Ovary (tissue), 9 donors: Measurements from ENCODE around the gene GABBR2. TPM values are rescaled to one million over a fixed set of nuclear protein-coding genes. Genes with fewer than 3 reads are reported as not detected.

Experiments used
- DNase-seq, 5 donors: peaks; one replicate each; pipeline ENCODE4 v3.0.0-alpha.2; 2019 to 2020
- H3K27ac ChIP-seq, 2 donors: fragments of 200-600 bp; one replicate each; pipeline versions ENCODE4 v1.5.1 to v1.8.0; 2019 to 2022
- H3K27me3 ChIP-seq: fragments of 200-600 bp; one replicate; pipeline ENCODE4 v1.8.0; 2022
- H3K36me3 ChIP-seq: fragments of 200-600 bp; sonication (generic); one replicate; pipeline ENCODE4 v1.5.1; 2019
- H3K4me1 ChIP-seq: one replicate; pipeline ENCODE4 v1.8.1; 2013; ENCODE audit warnings: mild to moderate bottlenecking, moderate library complexity; ENCODE audit not compliant: insufficient read depth
- H3K4me3 ChIP-seq: fragments of 200-600 bp; sonication (generic); one replicate; pipeline ENCODE4 v1.5.1; 2017
- H3K9me3 ChIP-seq, 2 donors: fragments of 200-600 bp in 1 of 2; sonication (generic) in 1 of 2; one replicate each; pipeline versions ENCODE4 v1.5.1 to v1.8.1; 2013 to 2019; ENCODE audit warnings: mild to moderate bottlenecking in 1 of 2, moderate library complexity in 1 of 2
- EP300 ChIP-seq: sonication (generic); formaldehyde crosslinking; IDR thresholded peaks from one replicate; pipeline ENCODE4 v1.6.1; 2017; ENCODE audit warnings: antibody characterized with exemption
- POLR2A ChIP-seq: fragments of 450-650 bp; IDR thresholded peaks from one replicate; pipeline ENCODE4 v1.6.1; 2017; ENCODE audit warnings: antibody characterized with exemption, mild to moderate bottlenecking, moderate library complexity
- WGBS, 3 donors: extraction: QIAGEN DNeasy Blood & Tissue Kit in 1 of 3; methylation state at CpG; one replicate each; pipeline versions ENCODE4 v1.1.5 to v1.1.7; 2013 to 2017; 5-methylcytosine and 5-hydroxymethylcytosine counted together
- intact Hi-C, 4 donors: fragments of 100-400 bp; cut with DNase I; formaldehyde crosslinking; loops; one replicate each; pipeline versions ENCODE4 v1.11.0 to v1.15.1; 2022 to 2023
- polyA plus RNA-seq, 2 donors: library from polyadenylated mRNA; stranded (reverse); fragments of 200-250 nt in 1 of 2; fragments of 350-450 nt in 1 of 2; fragmentation: Illumina TruSeq in 1 of 2; extraction: RNeasy Lipid Tissue Mini Kit (QIAGEN cat#74804) in 1 of 2; gene quantifications; one replicate each; pipeline ENCODE4 v1.2.3, GENCODE V29; 2013 to 2014
- total RNA-seq, 7 donors: library from RNA; depleted of rRNA in 2 of 7; stranded (reverse); fragments of >200 nt in 2 of 7; fragmentation: NEBNext Ultra II Directional in 3 of 7; extraction: Animal tissue kit (Norgen Biotek cat#: 25700) in 3 of 7; gene quantifications; one replicate each; pipeline versions ENCODE4 v1.1.0 to v1.2.4, GENCODE V29; 2016 to 2023
- TF ChIP-seq, protein P1 (sequence below), 3 donors: fragments of 450-650 bp in 2 of 3; fragments of 200-600 bp in 1 of 3; IDR thresholded peaks; one replicate each; pipeline versions ENCODE4 v1.5.1 to v1.8.0; 2016 to 2022; ENCODE audit warnings: antibody characterized with exemption in 3 of 3, mild to moderate bottlenecking in 1 of 3
- donor health status: DM: no; HTN: no; CAD: no; lungs with moderate emphysema.
- donor health status: DM: no; HTN: no; CAD: no.
- donor health status: Bipolar disorder and iron deficiency.
- donor health status: DM: yes; HTN: yes; CAD: no.
- donor health status: DM: no; HTN: no; CAD: no.
- donor health status: DM: yes; HTN: yes; CAD: no.

The GABBR2 gene
- total and polyA plus RNA-seq, 9 donors, result 0.05 to 0.30 (median 0.22) TPM; not detected in 6

DNA sequence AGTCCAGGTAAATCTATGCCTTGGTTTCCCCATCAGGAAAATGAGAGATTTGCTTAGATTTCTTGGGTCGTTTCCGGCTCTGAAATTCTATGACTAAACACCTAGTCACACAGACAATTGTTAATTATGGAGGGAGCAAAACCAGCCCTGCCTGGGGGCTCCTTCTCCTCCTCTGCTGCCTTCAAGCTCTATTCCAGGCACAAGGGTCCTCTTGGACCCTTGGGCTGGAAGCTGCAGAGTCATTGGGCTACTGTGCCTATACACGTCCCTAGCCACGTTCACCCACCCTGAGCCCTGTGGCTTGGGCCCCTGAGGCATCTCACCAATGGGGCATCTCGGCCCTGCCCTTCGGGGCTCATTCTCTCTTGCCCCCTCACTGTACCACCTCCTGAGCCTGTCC is 379.5 kb downstream of the GABBR2 start:
- no peak for DNase-seq
- H3K9me3 ChIP-seq, result no peaks in the 10 kb centered on the region
- H3K4me3 ChIP-seq, result no peak overlapping the region
- intact Hi-C loops, result no loop called here
- no peak overlapping the region for H3K27ac ChIP-seq
- H3K27me3 ChIP-seq, result no peaks in the 10 kb centered on the region
- 81 to 94% (median 83%) methylated on average over 6 of the region's 6 CpGs for WGBS, 3 donors
- no peaks in the 10 kb centered on the region for H3K4me1 ChIP-seq
- no peaks in the 10 kb centered on the region for H3K36me3 ChIP-seq
- no peak for TF ChIP-seq EP300
- TF ChIP-seq, protein P1, sequence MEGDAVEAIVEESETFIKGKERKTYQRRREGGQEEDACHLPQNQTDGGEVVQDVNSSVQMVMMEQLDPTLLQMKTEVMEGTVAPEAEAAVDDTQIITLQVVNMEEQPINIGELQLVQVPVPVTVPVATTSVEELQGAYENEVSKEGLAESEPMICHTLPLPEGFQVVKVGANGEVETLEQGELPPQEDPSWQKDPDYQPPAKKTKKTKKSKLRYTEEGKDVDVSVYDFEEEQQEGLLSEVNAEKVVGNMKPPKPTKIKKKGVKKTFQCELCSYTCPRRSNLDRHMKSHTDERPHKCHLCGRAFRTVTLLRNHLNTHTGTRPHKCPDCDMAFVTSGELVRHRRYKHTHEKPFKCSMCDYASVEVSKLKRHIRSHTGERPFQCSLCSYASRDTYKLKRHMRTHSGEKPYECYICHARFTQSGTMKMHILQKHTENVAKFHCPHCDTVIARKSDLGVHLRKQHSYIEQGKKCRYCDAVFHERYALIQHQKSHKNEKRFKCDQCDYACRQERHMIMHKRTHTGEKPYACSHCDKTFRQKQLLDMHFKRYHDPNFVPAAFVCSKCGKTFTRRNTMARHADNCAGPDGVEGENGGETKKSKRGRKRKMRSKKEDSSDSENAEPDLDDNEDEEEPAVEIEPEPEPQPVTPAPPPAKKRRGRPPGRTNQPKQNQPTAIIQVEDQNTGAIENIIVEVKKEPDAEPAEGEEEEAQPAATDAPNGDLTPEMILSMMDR (IDR thresholded peaks at IDR 0.05), result no peak
- TF ChIP-seq POLR2A, result no peak

DNA sequence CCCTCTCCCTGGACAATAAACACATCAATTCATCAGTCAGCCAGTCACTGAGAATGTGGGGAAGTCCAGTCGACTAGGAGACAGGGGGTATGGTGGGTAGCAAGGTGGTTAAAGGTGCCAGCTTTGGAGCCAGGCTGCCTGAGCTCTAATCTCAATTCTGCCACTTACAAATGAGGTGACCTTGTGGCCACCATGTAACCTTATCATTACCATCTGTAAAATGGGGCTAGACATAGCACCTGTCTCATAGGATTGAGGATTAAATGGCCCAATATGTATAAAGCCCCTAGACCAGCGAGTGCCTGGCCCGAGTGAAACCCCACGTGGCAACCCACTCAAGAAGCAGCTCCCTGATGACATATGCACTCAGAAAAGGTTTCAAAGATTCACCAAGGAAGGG is 380.0 kb downstream of the GABBR2 start:
- H3K9me3 ChIP-seq, result no peaks in the 10 kb centered on the region
- no peak for DNase-seq
- 62 to 78% (median 70%) methylated on average over 4 of the region's 4 CpGs for WGBS, 3 donors
- H3K4me1 ChIP-seq, result no peaks in the 10 kb centered on the region
- no peaks in the 10 kb centered on the region for H3K27me3 ChIP-seq
- H3K36me3 ChIP-seq, result no peaks in the 10 kb centered on the region
- H3K27ac ChIP-seq, result no peak overlapping the region
- H3K4me3 ChIP-seq, result no peak overlapping the region
- TF ChIP-seq EP300 (no peak), POLR2A (no peak)
- TF ChIP-seq, protein P1 (IDR thresholded peaks at IDR 0.05), result no peak
- intact Hi-C loops, result no loop called here

DNA sequence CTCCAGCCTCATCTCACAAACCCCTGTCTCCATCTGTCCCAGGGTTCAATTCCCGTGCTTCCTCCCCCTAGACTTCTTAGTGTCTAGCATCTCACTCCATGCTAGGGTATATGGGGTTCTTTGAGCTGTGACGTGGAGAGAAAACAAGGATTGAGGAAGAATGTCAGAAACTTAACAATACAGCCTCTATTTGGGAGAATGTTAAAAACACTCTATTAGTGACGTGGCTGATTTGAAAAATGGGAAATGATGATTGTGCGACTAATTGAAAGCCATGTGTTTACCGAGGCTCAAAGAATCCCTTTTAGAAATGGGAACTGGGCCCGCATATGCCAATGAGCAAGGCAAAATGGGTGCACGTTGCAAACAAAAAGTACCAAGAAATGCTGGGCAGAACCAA is 380.6 kb downstream of the GABBR2 start:
- H3K27ac ChIP-seq, result no peak overlapping the region
- no peaks in the 10 kb centered on the region for H3K4me1 ChIP-seq
- no peak for DNase-seq
- intact Hi-C loops, result no loop called here
- no peaks in the 10 kb centered on the region for H3K36me3 ChIP-seq
- no peak overlapping the region for H3K4me3 ChIP-seq
- no peaks in the 10 kb centered on the region for H3K27me3 ChIP-seq
- 63 to 75% (median 70%) methylated on average over 7 of the region's 7 CpGs for WGBS, 3 donors
- H3K9me3 ChIP-seq, result no peaks in the 10 kb centered on the region
- TF ChIP-seq EP300, result no peak
- TF ChIP-seq, protein P1 (IDR thresholded peaks at IDR 0.05), result no peak
- TF ChIP-seq POLR2A, result no peak

DNA sequence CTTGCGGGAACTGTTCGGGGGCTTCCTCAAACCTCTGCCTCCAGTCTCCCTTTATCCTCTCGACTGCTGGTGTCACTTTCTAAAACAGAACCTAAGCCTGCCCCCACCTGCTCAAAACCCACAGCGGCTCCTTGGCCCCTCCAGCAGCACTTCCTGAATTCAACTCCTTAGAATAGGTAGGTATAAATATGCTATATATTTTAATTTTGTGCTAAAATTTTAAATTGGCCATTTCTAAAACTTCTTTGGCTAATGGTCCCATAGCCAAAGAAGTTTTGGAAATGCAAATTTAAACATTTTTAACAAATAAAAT is 381.5 kb downstream of the GABBR2 start:
- Histone ChIP-seq H3K4me3 (no peak overlapping the region), H3K27ac (no peak overlapping the region), H3K36me3 (no peaks in the 10 kb centered on the region), H3K27me3 (no peaks in the 10 kb centered on the region), H3K4me1 (no peaks in the 10 kb centered on the region), H3K9me3 (no peaks in the 10 kb centered on the region)
- intact Hi-C loops, result no loop called here
- WGBS, 3 donors, result 79 to 88% (median 85%) methylated on average over 4 of the region's 4 CpGs
- DNase-seq, result no peak
- TF ChIP-seq, protein P1 (IDR thresholded peaks at IDR 0.05), result no peak
- TF ChIP-seq POLR2A (no peak), EP300 (no peak)
